ENCODE measurements around the gene DHRS11.
A peak's percentile ranks its signal among the peaks of the same experiment; 100 is the strongest.

Gene DHRS11, protein sequence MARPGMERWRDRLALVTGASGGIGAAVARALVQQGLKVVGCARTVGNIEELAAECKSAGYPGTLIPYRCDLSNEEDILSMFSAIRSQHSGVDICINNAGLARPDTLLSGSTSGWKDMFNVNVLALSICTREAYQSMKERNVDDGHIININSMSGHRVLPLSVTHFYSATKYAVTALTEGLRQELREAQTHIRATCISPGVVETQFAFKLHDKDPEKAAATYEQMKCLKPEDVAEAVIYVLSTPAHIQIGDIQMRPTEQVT

DNA sequence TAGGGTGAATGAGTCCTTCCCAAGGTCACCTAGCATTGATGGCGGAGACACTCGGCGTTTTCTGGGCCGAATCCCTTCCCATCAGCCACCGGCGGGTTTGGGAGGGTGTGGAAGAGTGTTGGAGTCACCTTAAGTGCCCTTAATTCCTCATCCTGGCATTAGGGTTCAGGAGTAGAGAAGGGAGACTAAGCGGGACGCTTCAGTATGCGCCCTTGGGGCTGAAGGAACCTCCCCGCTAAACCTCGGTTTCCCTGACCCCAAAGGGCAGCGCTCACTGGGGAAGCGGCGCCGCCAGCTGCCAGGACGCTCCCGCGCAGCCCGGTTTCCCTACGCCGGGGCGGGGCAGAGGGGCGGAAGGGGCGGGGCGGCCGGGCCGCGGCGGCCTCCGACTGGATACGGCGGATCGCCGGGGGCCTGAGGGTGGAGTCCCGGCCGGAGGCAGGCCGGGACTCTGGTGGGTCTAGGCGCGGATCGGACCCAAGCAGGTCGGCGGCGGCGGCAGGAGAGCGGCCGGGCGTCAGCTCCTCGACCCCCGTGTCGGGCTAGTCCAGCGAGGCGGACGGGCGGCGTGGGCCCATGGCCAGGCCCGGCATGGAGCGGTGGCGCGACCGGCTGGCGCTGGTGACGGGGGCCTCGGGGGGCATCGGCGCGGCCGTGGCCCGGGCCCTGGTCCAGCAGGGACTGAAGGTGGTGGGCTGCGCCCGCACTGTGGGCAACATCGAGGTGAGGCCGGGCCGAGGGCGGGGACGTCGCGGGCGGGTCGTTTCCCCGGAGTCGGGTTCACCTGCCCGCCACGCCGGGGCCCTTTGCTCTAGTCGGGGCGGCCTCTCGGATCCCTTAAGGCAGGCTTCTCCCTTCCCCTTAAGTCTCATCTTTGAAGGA is at the start of gene DHRS11:
DHRS11 (plus strand) TSS at position 446 of the 882 bp plus-strand sequence; CDS start at position 577, 131 bp downstream.
- peak; percentile 52 for DNase-seq (ENCODE audit: low spot score)

DNA sequence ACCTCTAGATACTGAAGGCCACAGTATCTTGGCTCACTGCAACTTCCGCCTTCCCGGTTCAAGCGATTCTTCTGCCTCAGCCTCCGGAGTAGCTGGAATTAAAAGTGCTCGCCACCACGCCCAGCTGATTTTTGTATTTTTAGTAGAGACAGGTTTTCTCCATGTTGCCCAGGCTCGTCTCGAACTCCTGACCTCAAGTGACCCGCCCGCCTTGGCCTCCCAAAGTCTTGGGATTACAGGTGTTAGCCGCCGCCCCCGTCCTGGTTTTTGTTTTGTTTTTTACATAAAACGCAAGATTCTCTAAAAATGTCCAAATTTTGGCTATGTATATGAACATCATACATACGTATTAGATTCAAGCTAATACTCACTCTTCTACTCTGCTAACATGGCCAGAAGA is 48.9 kb upstream of the DHRS11 start:
- no peak for DNase-seq (ENCODE audit: low spot score)

DNA sequence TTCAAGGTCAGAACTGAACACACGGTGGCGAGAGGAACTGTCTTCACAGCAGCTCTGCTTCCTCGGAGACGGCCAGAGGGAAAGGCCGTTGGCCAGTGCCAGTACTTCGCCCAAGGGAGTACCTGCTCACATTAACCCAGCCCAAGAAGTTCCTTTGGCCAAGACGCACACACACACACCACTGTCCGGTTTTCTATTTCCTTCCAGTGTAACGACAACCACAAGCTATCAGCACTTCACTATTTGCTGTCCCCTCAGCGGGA is 47.7 kb upstream of the DHRS11 start:
- peak; percentile 63 for DNase-seq (ENCODE audit: low spot score)

DNA sequence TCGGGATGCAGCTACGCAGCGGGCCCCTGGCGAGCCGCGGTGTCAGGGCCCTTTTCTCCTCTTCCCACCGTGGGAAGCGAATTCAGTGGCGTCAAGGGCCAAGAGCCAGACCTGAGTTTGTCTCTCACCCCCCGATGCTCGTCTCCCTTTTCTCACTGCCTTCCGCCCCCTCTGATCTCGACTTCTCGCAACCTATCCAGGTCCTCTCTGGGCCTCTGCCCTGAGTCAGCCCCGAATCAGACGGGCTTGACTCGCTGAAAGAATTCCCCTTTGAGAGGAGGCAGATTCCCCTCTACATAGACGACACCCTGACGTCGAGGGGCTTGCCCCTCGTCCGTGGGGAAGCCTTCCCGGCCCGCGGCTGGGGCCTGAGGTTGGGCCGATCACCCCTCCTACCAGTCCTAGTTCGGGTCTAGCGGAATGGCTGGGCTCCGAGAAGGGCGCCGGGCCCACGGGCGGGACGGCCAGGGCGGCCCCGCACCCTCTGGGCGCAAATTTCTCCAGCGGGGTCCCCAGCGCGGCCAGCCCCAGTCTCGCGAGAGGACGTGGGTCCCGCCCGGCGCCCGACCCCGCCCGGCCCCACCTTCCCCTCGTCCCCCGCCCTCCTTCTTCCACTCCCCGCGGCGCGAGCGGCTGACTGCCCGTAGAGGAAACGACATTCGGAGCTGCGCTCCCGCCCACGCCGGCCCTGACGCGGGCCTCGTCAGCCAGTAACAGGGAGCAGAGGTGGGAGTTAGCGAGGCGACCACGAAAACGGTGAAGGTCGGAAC is 47.2 kb upstream of the DHRS11 start, which contains the start of gene GGNBP2:
GGNBP2 (plus strand) TSS at position 613 of the 770 bp plus-strand sequence. CDS start 806 bp downstream, outside the sequence.
- DNase-seq (ENCODE audit: low spot score): peak; percentile 84

DNA sequence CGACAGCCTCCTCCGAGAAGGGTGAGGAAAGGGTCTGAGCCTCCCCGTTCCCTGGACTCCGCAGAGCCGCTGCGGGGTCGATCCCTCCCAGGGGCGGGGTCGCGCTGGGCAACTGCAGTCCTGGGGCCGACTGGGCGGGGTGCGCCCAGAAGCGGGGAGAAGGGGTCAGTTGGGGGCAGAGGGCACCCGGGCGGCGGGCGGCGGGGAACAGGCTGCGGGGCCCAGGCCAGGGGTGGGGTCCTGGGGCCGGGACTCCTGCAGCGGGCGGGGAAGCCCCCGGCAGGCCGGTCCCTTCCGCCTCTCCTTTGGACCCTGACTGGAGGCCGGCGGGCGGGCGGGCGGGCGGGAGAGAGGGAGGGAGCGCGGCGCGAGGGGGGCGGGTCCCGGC is 46.6 kb upstream of the DHRS11 start:
- no peak for DNase-seq (ENCODE audit: low spot score)

DNA sequence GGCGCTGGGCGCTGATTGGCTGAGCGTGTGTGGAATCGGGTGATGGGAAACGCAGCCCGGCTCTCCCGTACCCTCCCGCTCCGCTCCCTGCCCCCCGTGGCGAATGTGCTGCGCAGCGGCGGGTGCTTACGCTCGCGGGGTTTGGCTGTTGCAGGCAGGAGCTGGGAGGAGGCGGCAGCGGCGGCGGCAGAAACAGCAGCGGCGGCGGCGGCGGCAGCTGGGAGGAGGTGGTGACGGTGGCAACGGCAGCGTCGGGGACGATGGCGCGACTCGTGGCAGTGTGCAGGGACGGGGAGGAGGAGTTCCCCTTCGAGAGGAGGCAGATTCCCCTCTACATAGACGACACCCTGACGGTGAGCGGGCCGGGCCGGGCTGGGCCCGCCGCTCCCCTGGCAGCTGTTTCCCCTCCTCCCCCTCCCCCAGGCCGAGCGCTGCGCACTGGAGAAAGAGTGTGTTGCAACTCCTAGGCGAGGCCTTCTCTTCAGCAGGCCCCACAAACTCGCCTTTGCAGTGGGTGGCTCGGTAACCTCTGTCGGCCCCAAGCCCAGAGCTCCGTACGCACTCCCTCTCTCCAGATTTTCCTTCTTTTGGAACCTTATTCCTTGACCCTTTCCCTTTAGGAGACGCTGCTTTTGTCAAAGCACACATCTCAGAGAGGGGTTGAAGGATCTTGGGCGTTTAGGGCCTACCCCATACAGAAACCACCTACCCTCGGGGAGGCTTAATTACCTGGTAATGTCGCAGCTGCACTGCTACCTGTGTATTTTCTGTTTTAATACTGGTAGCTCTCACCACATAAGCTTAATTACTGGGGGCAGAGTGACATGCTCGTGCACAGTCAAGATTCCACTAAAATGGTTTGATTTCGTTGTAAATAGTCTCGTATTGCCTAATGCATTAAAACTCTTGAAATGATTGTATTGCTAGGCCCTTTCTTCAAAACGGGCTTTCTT is 45.9 kb upstream of the DHRS11 start:
- peak; percentile 91 for DNase-seq (ENCODE audit: low spot score)

DNA sequence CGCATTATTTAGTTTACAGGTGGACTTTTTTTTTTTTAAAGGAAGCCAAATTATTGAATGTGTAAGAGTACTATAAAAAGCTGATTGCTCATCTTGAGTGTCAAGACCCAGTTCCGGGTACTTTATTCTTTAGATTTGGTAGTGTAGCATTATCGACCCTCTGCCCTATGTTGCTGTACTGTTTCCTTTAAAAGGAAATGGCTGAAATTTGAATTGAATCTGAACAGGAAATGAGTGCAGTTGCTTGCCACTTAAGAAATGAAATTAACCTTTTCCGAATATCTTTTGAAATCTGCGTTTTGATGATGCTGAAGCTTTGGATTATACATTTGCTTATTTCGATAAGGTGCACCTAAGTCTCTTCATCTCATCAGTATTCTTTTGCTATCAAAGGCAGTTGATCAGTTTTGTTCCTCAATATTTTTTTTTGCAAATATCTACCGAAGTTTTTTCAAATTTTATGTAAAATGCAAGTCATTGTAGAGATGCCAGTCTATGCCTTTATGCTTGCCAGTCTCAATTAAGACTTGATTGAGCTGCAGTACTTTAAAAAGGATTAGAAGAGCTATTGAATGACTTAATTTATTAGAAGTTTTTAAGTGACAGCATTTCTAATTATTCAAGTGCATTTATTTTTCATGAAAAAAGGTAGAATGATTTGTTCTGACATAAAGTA is 45.1 kb upstream of the DHRS11 start:
- DNase-seq (ENCODE audit: low spot score): peak; percentile 58

DNA sequence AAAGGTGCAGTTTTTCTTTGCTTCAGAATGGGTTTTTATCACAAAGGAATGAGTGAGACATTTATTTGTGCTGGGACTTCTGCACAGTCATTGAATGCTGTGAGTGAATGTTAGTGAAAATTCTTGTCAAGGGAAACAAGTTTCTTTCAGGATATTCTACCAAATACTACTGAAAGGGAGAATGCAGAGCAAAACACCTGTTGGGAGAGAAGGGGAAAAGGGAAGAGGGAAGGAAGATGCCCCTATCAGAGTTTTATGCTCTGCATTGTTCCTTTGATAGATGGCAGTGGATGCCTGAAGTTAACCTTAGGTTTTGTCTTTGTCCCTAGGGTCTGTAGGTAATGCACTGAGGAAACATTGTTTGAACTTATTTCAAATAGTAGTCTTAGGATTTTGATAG is 43.9 kb upstream of the DHRS11 start:
- DNase-seq (ENCODE audit: low spot score): no peak

DNA sequence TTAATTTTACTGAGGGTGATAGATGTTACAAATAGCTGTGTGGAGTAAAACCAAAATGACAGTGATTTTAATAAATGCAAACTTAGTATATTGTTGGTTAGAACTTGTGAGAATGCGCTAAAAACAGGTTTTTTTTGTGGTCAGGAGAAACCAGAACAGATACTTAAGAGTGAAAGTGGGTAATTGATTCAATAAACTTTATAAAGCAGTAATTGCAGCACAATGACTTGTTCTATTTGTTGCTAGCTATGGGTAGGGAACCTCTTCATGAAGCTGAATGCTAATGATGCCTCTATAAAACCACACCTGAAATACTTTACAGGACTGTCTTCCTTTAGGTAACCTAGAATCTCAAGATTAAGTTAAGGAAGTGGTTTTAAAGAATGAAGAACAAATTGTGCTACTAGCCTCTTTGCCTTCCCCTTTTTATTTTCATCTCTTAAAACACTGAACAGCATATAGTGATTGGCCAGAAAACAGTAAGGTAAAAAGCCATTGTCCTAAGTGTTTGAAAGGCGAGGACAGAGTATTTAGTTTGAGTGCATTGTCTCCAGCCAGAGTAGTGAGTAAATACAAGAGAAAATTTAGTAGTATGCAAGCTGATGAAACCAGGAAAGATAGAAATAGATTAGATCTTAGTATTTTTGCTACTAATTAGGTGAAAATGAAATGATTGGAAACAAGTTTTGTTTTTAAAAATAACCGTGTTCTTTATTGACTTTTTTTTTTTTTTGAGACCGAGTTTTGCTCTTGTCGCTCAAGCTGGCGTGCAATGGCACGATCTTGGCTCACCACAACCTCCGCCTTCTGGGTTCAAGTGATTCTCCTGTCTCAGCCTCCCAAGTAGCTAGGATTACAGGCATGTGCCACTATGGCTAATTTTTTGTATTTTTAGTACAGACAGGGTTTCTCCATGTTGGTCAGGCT is 40.9 kb upstream of the DHRS11 start:
- DNase-seq (ENCODE audit: low spot score): no peak

DNA sequence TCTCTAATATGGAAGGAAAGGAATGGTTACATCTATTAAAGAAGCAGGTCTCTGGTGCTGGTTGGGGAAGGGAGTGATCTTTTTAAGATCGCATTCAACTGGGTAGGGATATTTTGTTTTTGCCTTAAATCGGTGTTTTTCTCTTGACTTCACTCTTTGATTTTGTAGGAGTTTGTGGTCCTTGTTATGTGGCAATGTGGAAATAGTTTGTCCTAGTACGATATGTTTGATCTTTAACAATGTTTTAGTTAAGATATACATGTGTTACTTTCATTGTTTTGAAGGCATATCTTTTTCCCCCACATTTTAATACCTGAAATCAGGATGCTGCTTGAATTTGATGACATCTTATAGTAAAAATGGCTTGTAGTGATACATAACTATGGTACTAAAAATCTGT is 38.2 kb upstream of the DHRS11 start:
- no peak for DNase-seq (ENCODE audit: low spot score)

DNA sequence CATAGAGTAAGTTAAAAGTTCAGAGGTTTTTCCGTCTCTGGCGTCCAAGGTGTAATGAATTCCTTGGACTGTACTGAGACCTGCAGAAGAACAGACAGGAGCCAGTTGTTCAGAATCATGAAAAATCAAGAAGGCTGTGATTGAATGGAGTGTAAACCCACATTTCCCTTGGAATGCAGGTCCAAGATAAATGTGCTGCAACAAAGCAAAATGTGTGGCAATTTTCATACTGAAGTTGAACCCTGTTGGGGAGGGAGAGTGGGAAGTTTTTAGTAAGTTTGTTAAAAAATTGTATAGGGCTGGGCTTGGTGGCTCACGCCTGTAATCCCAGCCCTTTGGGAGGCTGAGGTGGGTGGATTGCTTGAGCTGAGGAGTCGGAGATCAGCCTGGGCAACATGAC is 25.6 kb upstream of the DHRS11 start:
- no peak for DNase-seq (ENCODE audit: low spot score)

DNA sequence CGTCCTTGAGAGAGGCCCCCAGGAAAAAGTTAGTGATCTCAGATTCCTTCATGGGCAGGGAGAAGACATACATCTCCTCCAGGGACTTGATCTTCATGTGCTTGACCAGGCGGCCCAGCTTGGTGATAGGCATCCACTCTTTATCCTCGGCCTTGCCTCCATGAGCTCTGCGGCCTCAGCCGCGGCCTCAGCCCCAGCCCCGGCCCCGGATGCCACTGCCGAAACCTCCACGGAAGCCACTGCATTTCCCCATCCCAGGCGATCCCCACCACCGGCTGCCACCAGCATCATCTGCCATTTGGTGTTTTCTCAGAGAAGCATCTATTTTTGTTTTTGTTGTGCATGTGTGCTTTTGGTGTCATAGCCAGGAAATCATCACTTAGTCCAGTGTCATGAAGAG is 16.7 kb upstream of the DHRS11 start:
- no peak for DNase-seq (ENCODE audit: low spot score)

DNA sequence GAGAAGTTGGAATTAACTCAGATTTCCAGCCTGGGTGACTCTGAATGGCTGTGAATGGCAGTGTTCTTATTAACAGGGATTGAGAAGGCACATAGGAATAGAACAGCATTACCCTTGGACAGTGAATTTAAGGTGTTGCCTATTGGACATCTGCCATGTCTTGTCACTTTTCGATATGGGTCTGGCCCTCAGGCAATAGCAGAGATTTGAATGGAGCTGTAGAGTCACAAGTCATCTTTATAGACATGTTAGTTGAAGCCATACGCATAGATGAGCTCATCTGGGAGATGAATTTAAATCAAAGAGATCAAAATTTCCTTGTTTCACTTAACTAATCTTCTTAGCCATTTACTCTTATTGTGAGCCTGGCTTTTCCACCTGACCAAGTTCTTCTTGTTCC is 14.9 kb upstream of the DHRS11 start:
- DNase-seq (ENCODE audit: low spot score): no peak

DNA sequence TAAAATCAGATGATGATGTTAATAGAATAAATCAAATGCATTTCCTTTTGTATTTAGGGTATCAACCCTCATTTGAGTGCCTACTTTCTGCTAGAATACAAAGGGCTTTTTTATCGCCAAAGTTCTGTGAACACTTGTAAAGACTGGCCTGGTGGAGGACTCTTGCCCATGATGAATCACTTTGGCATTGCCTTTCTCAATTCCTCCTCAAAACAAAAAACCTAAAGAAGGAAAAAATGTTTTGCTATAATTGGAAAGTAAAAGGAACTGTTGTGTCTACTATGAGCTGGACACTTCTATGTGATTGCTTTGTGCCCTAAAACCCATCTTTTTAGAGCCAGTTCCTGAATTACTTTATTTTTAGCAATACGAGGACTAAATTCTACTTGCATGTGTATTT is 13.0 kb upstream of the DHRS11 start:
- no peak for DNase-seq (ENCODE audit: low spot score)

DNA sequence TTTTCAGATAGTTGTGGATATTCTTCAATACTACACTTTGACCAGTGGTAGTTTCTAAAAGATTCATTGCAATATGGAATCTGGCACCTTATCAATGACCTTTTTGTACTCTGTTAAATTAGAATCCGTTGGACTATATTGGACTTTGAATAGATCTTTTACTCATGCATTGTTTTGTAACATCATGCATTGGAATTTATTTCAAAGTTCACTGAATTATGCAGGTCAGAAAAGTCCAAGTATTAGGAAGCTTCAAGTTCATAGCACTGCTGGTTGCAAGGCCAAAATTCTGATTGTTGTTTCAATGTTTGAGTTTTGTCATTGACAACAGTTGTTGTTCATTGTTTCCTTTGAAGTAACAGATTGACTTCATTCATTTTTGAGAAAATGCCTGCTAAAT is 7.9 kb upstream of the DHRS11 start:
- no peak for DNase-seq (ENCODE audit: low spot score)

DNA sequence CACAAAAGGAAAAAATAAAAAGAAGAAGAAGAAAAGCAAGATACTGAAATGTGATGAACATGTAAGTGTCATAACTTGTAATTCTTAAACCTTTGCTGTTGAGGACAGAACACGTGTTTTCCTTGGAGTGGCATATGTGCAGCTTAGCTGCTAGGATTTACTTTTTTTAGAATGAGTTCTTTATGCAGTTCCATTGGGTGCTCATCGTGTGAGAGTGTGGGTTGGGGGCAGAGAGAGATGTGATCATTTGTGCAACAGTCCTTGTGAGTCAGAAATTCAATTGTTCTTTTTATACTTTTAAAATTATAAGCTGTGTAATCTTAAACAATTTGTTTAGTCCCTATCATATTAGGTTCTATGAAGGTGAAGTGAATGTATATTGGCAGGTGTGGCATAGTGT is 5.5 kb upstream of the DHRS11 start:
- DNase-seq (ENCODE audit: low spot score): no peak

DNA sequence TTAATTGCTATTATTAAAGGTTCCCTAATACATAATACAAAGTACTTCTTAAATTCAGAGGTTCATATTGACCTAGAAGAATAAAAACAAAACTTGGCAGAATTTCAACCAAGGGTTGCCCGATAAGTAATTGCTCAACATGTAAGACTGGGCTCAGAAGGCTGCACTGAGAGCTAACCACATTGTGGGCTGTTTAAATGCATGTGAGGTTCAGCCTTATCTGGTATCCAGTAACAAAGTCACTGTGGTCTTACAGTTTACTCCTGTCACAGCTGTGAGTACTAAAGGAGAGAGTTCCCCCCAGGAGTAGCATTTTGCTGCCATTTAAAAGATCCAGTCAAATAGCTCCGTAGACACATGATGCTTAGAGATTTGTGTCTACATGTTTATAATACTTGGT is 1.6 kb upstream of the DHRS11 start:
- DNase-seq (ENCODE audit: low spot score): no peak

DNA sequence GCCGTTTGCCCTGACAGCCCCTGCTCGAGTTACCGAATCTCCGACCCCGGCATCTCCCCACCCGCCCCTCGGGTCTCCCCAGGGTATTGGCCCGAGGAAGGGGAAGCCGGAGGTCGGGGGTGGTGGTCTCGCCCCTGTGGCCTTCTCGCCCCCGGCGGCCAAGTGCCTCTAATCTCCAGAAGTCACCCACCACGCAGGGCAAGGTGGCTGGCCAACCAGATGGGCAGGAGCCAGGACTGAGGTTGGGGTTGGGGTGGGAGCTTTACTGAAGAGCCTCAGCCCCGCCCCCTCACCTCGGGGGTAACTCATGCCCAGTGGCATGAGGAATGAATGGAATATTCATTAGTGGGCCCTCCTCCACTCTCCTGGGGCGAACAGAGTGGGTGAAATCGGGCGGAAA is 637 bp downstream of the DHRS11 start:
- DNase-seq (ENCODE audit: low spot score): no peak

DNA sequence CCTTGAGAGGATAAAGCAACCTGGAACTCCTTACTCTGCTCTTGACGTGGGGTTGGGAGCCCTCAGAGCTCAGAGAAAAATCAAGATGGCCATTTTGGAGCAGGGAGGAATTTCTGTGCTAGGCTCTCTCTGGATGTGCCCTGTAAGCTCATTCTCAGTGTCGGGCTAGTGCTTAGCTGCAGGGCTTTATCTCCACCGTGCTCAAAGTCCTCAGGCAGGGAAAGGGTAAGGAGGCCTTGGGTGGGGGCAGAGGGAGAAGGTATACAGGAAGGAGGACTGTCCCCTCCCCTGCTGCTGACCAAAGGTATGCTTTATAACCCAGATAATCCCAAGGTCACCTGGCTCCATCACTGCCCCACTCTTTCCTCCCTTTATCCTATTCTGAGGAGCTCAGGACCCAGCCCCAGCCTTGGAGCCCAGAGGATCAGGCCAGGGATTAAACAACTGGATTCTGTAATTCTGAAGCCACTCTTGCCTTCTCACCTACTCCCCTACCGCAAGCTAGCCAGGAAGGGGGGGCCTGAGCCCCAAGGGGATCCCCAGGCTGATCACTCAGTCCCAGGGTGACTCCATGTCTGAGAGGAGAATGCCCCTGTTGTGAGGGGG is 1.1 kb downstream of the DHRS11 start:
- DNase-seq (ENCODE audit: low spot score): no peak
